Stimulated activated CD8-positive, alpha-beta memory T cell treated with anti-CD3 and anti-CD28 coated beads, Interleukin-2, amount 100 ng/mL, for 48 hours (primary cell): Measurements from ENCODE around the gene CACNA1F.

ENCODE experiments used
- DNase-seq, 2 donors: peaks; one replicate each; pipeline ENCODE4 v3.0.0-alpha.2; 2020; ENCODE audit warnings: low read depth in 2 of 2

CACNA1F gene

DNA sequence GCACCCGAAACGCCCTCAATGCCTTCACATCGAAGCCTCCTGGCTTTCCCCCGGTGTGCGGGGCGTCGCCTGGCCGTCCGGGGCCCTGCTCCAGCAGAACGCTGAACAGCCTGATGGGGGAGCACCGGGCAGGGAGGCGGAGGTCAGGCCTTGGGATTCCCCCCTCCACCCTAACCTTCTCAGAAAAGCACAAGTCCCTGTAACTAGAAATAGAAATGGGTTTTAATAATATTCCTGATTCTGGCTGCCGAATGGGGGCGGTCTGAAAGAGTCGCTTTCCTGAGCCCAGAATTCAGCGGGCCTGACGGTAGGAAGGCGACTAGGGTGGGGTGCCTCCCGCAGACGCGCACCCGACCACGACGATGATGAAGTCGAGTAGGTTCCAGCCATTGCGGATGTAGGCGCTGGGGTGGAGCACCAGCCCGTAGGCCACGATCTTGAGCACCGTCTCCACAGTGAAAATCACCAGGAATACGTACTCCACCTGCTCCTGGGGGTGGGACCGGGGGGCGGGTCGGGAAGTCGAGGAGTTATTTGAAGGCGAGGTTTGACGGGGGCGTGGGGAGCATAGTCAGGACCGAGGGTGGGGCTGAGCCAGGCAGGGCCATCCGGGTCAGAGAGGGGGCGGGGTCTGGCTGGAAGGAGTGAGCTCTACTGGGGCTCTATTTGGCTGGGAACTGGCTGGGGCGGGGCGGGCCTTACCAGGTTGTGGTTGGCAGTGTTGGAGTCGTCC is 2.5 kb downstream of the CACNA1F start:
- peak; percentile 47 to 58 for DNase-seq

DNA sequence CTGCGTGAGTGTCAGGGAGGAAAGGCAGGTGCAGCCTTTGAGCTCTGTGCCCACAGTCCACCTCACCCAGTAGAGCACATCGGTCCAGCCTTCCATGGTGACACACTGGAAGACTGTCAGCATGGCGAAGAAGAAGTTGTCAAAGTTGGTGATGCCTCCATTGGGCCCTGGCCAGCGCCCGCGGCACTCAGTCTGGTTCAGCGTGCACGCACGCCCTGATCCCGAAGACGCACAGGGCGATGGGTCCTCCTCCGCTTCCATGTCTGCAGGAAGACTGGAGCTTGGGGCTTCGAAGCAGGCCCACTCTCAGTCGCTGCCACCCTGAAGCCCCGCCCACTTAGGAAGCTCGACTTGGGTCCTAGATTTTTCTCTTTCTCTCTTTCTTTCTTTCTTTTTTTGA is 5.0 kb downstream of the CACNA1F start:
- no peak for DNase-seq

GRCh38 chrX:49227726-49228125 is 5.4 kb downstream of the CACNA1F start:
- DNase-seq: no peak

GRCh38 chrX:49226946-49227345 is 6.2 kb downstream of the CACNA1F start:
- no peak for DNase-seq

DNA sequence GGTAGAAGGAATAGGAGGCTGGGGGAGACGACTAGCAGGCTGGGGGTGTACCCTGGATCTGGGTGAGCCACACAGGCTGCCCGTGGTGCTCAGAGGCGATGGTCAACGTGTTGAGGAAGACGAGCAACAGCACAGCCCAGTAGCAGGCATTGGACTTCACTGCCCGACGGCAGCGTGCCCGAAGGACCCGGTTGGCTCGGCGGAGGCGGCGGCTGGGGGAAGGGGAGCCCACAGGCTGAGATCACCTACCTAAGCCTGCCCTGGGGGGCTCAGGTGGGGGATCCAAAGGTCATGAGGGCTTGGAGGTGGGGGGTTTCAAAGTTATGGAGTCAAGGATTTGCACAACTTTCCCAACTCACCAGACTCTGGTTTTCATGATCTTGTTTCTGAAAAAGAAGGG is 7.3 kb downstream of the CACNA1F start:
- no peak for DNase-seq

- DNase-seq: no peak
These were observed 11.3 kb downstream of the CACNA1F start for GRCh38 chrX:49221868-49222267.

GRCh38 chrX:49220100-49220499 is 13.0 kb downstream of the CACNA1F start:
- DNase-seq: no peak

DNA sequence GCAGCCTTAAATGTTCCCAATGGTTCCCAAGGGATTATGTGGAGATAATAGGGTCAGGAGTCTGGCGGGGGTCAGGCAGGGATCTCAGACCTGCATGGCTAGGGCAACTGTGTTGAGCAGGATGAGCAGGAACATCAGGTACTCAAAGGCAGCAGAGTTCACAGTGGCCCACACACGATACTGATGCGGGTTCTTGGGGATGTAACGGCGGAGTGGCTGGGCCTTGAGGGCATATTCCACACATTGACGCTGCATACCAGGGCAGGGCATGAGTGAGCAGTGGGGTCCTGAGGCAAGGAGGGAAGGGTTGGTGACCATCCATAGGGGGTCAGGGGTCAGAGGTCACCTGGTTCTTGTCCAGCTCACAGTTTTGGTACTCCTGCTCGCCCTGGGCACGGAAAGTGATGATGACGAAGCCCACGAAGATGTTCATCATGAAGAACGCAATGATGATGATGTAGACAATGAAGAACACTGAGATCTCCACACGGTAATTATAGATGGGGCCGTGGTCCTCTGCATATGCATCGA is 18.1 kb downstream of the CACNA1F start:
- DNase-seq: no peak

DNA sequence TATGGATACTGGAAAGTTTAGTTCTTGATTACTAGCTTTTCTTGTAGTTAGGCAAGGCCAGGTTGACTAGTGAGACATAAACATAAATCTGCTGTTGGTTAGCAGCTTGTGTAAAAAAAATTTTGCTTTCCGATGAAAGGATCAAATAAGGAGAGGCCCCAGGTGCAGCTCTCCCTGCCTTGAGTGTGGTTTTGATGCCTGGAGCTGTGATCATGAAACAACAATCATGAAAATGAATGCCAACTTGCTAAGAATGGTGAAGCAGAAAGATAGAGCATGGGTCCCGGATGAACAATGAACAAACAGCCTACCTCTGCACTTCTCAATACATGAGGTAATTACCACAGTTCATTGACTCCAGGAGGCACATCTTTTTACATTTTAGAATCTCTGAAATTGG is 18.7 kb downstream of the CACNA1F start:
- DNase-seq: no peak

DNA sequence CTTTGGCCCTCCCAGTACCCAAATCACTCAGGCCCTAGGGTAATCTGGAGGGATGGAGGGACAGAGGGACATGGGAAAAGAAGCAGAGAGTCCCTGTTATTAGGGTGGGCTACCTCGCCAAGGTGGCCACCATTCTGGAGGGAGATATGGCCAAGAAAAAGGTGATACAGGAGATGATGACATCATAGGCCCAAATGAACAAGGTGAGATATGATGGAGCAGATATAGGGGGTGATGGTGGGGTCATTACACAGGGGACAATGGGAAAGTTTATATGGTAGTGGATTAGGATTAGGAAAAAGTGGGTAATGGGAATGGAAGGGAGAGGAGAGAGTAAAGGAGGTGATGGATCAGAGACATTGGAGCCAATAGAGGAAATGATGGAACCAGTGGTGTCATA is 20.3 kb downstream of the CACNA1F start:
- DNase-seq: no peak

GRCh38 chrX:49212209-49212608 is 20.9 kb downstream of the CACNA1F start:
- no peak for DNase-seq

- DNase-seq: no peak
These were observed 22.1 kb downstream of the CACNA1F start for GRCh38 chrX:49211074-49211473.

- no peak for DNase-seq
These were observed 22.7 kb downstream of the CACNA1F start for GRCh38 chrX:49210406-49210805.

GRCh38 chrX:49209434-49210251 is 23.5 kb downstream of the CACNA1F start:
- DNase-seq: no peak

GRCh38 chrX:49208399-49208798 is 24.7 kb downstream of the CACNA1F start:
- no peak for DNase-seq

DNA sequence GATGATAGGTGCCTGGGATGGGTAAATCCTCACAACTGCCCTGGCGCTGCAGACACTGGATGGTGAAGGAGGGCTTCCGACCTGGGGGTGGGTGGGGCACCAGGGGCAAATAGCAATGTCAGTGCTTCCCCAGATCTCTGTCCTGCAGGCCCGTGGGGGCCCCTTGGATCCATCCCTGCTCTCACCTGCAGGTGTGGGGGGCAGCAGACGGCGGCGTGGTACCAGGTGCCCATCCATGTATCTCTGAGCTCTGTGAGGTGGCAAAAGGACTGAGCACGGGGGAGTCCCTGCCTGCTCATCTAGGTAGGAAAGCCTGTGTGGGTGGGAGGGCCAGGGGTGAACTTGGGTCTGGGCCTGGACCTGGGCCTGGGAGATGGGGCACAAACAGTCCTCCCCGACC is 26.6 kb downstream of the CACNA1F start:
- no peak for DNase-seq

DNA sequence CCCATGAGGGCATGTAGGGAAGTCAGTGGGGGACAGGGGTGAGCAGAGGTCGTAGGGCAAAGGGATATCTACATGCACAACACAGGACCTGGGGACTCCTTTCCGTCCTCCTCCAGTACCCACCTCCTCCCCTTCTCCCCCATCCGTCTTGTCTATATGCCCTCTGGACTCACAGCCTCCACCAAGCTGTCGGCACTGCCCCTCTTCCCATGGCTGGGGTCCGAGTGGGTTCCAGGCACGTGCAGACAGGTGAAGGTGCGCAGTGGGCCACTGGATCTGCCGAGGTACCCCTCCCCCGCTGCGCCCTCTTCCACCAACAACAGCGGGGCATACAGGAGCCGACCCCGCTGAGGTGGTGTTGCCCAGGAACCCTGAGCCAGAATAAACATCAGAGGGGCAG is 27.7 kb downstream of the CACNA1F start:
- DNase-seq: no peak

DNA sequence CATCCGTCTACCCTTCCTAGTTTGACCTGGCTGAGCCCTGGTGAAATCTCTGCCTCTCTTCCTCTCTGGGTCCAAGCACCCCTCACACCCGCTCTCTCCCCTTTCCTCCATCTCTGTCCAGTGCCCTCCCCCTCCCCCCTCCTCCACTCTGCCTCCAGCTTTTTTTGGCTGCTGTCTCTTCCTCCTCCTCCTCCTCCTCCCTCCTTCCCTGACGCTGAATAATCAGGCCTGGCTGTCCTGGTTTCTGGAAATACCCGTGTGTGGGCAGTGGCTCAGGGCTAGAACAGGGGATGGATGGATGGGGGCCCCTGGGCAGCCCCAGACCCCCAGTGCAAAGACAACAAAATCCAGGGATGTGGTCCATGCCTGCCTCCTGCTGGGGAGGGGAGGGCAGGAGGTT is 28.4 kb downstream of the CACNA1F start:
- no peak for DNase-seq

DNA sequence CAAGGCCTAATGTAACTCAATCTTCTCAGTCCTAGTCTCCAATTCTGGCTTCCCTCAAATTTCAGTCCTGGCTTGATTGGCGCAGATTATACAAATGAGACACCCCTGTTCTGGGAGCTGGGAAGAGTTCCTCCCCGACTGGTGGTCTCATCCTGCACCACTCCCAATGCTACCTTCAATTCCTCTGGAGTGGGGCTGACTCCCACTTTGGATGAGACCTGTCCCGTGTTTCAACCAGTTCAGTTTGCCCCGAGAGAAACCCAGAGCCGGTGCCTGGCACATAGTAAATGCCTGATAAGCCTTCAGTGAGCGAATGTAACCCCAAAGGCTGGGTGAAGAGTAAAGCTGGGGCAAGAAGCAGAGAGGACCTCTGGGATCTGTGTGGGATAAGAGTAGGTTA is 29.1 kb downstream of the CACNA1F start:
- DNase-seq: no peak

DNA sequence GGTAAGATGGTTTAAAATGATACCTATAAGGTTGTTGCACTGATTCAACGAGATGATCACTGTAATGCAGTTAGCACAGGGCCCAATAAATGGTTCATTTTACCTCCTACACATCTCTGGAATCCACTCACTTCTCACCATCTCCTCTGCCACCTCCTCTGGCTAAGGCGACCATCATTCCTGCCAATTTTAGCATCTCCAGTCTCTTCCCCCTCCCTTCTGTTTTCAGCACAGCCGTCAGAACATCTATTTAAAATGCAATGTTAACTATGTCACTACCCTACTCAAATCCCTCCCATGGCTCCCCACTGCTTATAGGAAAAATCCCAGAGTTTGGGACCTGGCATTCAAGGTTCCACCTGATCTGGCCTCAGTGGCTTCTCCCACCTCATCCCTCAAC is 29.6 kb downstream of the CACNA1F start:
- DNase-seq: no peak

DNA sequence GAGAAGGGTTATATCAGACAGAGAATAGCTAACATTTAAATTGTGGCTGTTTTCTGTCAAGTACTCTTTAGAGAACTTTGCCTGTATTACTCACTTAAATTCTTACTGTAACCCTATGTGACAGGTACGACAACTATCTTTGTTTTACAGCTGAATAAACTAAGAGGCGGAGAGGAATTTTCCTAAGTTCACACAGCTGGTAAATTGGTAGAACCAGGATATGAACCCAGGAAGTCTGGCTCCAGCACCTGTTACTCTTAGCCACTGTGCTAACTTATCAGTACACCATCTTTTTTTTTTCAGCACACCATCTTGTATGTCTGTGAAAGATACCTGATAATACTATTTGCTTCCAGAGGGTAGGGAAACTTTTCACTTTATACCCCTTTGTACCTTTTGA is 31.1 kb downstream of the CACNA1F start:
- no peak for DNase-seq

DNA sequence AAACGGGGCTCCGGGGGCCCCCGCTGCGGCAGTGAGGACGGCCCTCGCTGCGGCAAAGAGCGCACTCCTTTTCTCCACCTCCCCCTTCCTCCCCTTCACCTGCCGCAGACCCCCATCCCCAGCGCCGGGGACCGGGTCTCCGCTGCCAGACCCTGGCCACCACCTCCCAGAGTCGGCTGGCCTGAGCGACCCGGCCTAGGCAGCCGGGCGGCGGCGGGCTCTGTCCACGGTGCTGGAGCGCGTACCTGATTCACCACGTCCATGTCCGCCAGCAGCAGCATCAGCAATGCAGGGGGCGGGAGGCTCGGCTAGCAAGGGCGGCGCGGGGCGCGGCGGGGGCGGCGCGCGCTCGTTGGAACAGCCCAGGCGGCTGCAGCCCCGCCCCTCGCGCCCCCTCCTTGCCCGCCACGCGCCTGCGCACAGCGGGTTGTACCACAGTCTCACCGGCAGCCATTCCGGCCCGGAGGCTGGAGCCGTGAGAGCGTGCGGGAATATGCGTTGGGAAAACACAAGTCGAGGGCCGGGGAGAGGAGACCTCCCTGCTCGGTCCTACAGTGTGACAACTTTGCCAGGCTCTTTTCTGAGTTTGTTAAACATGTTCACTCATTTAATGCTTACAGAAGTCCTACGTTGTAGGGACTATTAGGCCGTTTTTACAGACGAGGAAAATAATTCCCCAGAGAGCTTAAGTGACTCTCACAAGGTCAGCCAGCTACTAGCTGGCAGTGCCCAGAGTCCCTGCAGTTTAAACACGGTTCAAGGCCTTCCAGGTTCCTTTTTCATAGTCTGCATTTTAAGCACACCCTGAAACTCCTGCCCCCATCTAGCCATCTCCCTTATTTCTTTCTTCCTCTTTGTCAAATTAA is 33.0 kb downstream of the CACNA1F start, which contains the start of gene SYP:
Gene SYP (minus strand): TSS at position 288 of the 866 bp plus-strand sequence. CDS start 7 bp downstream, at position 281.
- DNase-seq: peak; percentile 78 to 80
